H1 (cell line): Measurements from ENCODE around the gene AFAP1L2. TPM values are rescaled to one million over a fixed set of nuclear protein-coding genes. Genes with fewer than 3 reads are reported as not detected.

ENCODE experiments used
- CTCF ChIA-PET: fragments of 300-600 bp; sonication (Branson Sonifier 250); formaldehyde crosslinking; loops from one replicate; lab custom pipeline; 2021; ENCODE audit not compliant: partially characterized antibody; lab: Charles Lee
- POLR2A ChIA-PET: fragments of 300-600 bp; sonication (Branson Sonifier 250); formaldehyde crosslinking; loops from one replicate; lab custom pipeline; 2021; ENCODE audit warnings: inconsistent platforms; ENCODE audit not compliant: partially characterized antibody; lab: Charles Lee
- DNase-seq, 2 experiments: peaks; one replicate each; pipeline versions ENCODE4 v3.0.0 to v3.0.0-alpha.2; 2010 to 2022; ENCODE audit warnings: low spot score in 2 of 2, low read depth in 1 of 2, mixed read lengths in 1 of 2
- FAIRE-seq: peaks from 2 replicates; lab custom pipeline; 2011; peaks lifted over from hg19 to GRCh38; lab: Jason Lieb, UNC
- H2AFZ ChIP-seq: 2 replicates; pipeline ENCODE4 v1.8.1; 2012; ENCODE audit warnings: low read length, inconsistent platforms
- H2AK5ac ChIP-seq: 2 replicates; pipeline ENCODE4 v1.6.1; 2013; ENCODE audit warnings: low read depth, low read length
- H2BK120ac ChIP-seq: replicated peaks from 2 replicates; pipeline ENCODE3; 2013; ENCODE audit warnings: low read depth, low read length, inconsistent platforms
- H2BK12ac ChIP-seq: 2 replicates; pipeline ENCODE4 v1.6.1; 2013; ENCODE audit warnings: low read depth, low read length
- H2BK15ac ChIP-seq: 2 replicates; pipeline ENCODE4 v1.6.1; 2013; ENCODE audit warnings: low read length
- H2BK20ac ChIP-seq: 2 replicates; pipeline ENCODE4 v1.6.1; 2013; ENCODE audit warnings: low read length
- H2BK5ac ChIP-seq: 2 replicates; pipeline ENCODE4 v1.6.1; 2013; ENCODE audit warnings: low read depth, low read length
- H3K14ac ChIP-seq: 2 replicates; pipeline ENCODE4 v1.6.1; 2013; ENCODE audit warnings: inconsistent platforms; ENCODE audit not compliant: insufficient read length
- H3K18ac ChIP-seq: 2 replicates; pipeline ENCODE4 v1.6.1; 2013; ENCODE audit warnings: low read length; ENCODE audit errors: extremely low read depth
- H3K23ac ChIP-seq: 2 replicates; pipeline ENCODE4 v1.6.1; 2013; ENCODE audit warnings: inconsistent platforms; ENCODE audit not compliant: insufficient read length
- H3K23me2 ChIP-seq: 2 replicates; pipeline ENCODE4 v1.6.1; 2013; ENCODE audit warnings: low read depth, low read length
- H3K27ac ChIP-seq: 2 replicates; pipeline ENCODE4 v1.6.1; 2011; ENCODE audit warnings: low read depth, low read length, inconsistent platforms
- H3K27me3 ChIP-seq, 4 experiments: replicated peaks in 1 of 4; 1 replicate in 1 of 4; 2 replicates in 3 of 4; pipeline versions ENCODE4 v1.6.1 to v1.8.1; 2011 to 2013; ENCODE audit warnings: low read length in 3 of 4, mild to moderate bottlenecking in 3 of 4, inconsistent platforms in 2 of 4, mixed read lengths in 2 of 4, moderate library complexity in 1 of 4; ENCODE audit not compliant: control insufficient read depth in 3 of 4, insufficient read depth in 3 of 4; ENCODE audit errors: extremely low read depth in 1 of 4
- H3K36me3 ChIP-seq, 4 experiments: 2 replicates each; pipeline versions ENCODE4 v1.6.1 to v1.8.1; 2011 to 2013; ENCODE audit warnings: mild to moderate bottlenecking in 4 of 4, low read length in 3 of 4, moderate library complexity in 2 of 4, control low read depth in 1 of 4, inconsistent platforms in 1 of 4; ENCODE audit not compliant: insufficient read depth in 4 of 4, control insufficient read depth in 2 of 4
- H3K4ac ChIP-seq: replicated peaks from 2 replicates; pipeline ENCODE3; 2013; ENCODE audit warnings: low read length, low read depth, mixed read lengths, inconsistent platforms; ENCODE audit not compliant: insufficient read length
- H3K4me1 ChIP-seq, 4 experiments: replicated peaks in 1 of 4; 1 replicate in 1 of 4; 2 replicates in 3 of 4; pipeline versions ENCODE4 v1.6.1 to v1.8.1; 2011 to 2013; ENCODE audit warnings: low read length in 3 of 4, inconsistent platforms in 2 of 4, mixed read lengths in 1 of 4; ENCODE audit not compliant: insufficient read depth in 4 of 4, control insufficient read depth in 3 of 4
- H3K4me2 ChIP-seq, 2 experiments: 2 replicates each; pipeline versions ENCODE4 v1.6.1 to v1.8.1; 2011 to 2013; ENCODE audit warnings: low read depth in 2 of 2, low read length in 2 of 2, control low read depth in 1 of 2, inconsistent platforms in 1 of 2, mild to moderate bottlenecking in 1 of 2; ENCODE audit not compliant: insufficient read depth in 1 of 2
- H3K4me3 ChIP-seq, 4 experiments: fragments of 200-600, 300-600 bp in 1 of 4; sonication (generic), shearing (Covaris generic), sonication (Bioruptor Twin) in 1 of 4; 2 replicates each; pipeline versions ENCODE4 v1.5.1 to v1.8.1; 2011 to 2016; ENCODE audit warnings: low read length in 4 of 4, low read depth in 3 of 4, control low read depth in 2 of 4, inconsistent platforms in 2 of 4, mild to moderate bottlenecking in 2 of 4, mixed read lengths in 1 of 4, moderate library complexity in 1 of 4; ENCODE audit not compliant: insufficient read depth in 2 of 4; ENCODE audit errors: extremely low read depth in 1 of 4
- H3K56ac ChIP-seq: replicated peaks from 2 replicates; pipeline ENCODE3; 2013; ENCODE audit warnings: low read depth, mild to moderate bottlenecking, mixed read lengths, low read length, inconsistent platforms; ENCODE audit not compliant: insufficient read length
- H3K79me1 ChIP-seq: 2 replicates; pipeline ENCODE4 v1.6.1; 2013; ENCODE audit warnings: low read depth, low read length, control low read depth
- H3K79me2 ChIP-seq, 2 experiments: 2 replicates each; pipeline versions ENCODE4 v1.6.1 to v1.8.1; 2012 to 2013; ENCODE audit warnings: low read length in 2 of 2, mild to moderate bottlenecking in 2 of 2, inconsistent platforms in 1 of 2; ENCODE audit not compliant: insufficient read depth in 2 of 2, control insufficient read depth in 1 of 2
- H3K9ac ChIP-seq, 4 experiments: replicated peaks in 1 of 4; 1 replicate in 1 of 4; 2 replicates in 3 of 4; pipeline versions ENCODE4 v1.6.1 to v1.8.1; 2011 to 2013; ENCODE audit warnings: low read depth in 3 of 4, low read length in 3 of 4, control low read depth in 2 of 4, mild to moderate bottlenecking in 2 of 4, moderate library complexity in 2 of 4, inconsistent platforms in 1 of 4; ENCODE audit errors: extremely low read depth in 1 of 4
- H3K9me3 ChIP-seq, 2 experiments: 2 replicates each; pipeline versions ENCODE4 v1.6.1 to v1.8.1; 2012 to 2013; ENCODE audit warnings: mild to moderate bottlenecking in 2 of 2, moderate library complexity in 2 of 2, control low read depth in 1 of 2, inconsistent platforms in 1 of 2, low read depth in 1 of 2, low read length in 1 of 2, mixed read lengths in 1 of 2; ENCODE audit not compliant: insufficient read depth in 2 of 2
- H4K20me1 ChIP-seq, 2 experiments: replicated peaks in 1 of 2; 2 replicates each; pipeline versions ENCODE3 to v1.8.1; 2011 to 2013; ENCODE audit warnings: inconsistent platforms in 2 of 2, low read length in 2 of 2, mild to moderate bottlenecking in 1 of 2; ENCODE audit not compliant: insufficient read depth in 2 of 2, control insufficient read depth in 1 of 2
- H4K5ac ChIP-seq: 2 replicates; pipeline ENCODE4 v1.6.1; 2013; ENCODE audit warnings: low read length, low read depth, mixed read lengths, inconsistent platforms; ENCODE audit not compliant: insufficient read length
- H4K8ac ChIP-seq: 2 replicates; pipeline ENCODE4 v1.8.0; 2013; ENCODE audit warnings: mild to moderate bottlenecking, moderate library complexity, low read length, inconsistent platforms; ENCODE audit not compliant: insufficient read depth; ENCODE audit errors: extremely low read depth
- H4K91ac ChIP-seq: replicated peaks from 2 replicates; pipeline ENCODE3; 2013; ENCODE audit warnings: low read length, mixed read lengths, inconsistent platforms; ENCODE audit not compliant: insufficient read length
- EP300 ChIP-seq, 2 experiments: IDR thresholded peaks; 1 replicate in 1 of 2; 2 replicates in 1 of 2; pipeline ENCODE4 v1.6.1; 2011 to 2012; ENCODE audit warnings: low read depth in 2 of 2, low read length in 2 of 2, mild to moderate bottlenecking in 2 of 2, borderline replicate concordance in 1 of 2, inconsistent platforms in 1 of 2, moderate library complexity in 1 of 2
- FOSL1 ChIP-seq: IDR thresholded peaks from 2 replicates; pipeline ENCODE4 v1.6.1; 2011; ENCODE audit warnings: mild to moderate bottlenecking, low read depth, low read length, moderate library complexity; ENCODE audit not compliant: insufficient read depth
- KDM4A ChIP-seq: IDR thresholded peaks from one replicate; pipeline ENCODE4 v1.7.1; 2012; ENCODE audit warnings: low read depth, mild to moderate bottlenecking, moderate library complexity, low read length, inconsistent platforms; ENCODE audit not compliant: severe bottlenecking
- KDM5A ChIP-seq: fragments of 200-600 bp; IDR thresholded peaks from 2 replicates; pipeline ENCODE4 v1.7.1; 2012; ENCODE audit warnings: mild to moderate bottlenecking, low read length, inconsistent platforms, mixed read lengths
- SP4 ChIP-seq: IDR thresholded peaks from 2 replicates; pipeline ENCODE4 v1.6.1; 2012; ENCODE audit warnings: low read length, inconsistent platforms
- WGBS, 2 experiments: shearing (Covaris generic) in 1 of 2; methylation state at CpG; one replicate each; pipeline versions ENCODE4 v1.1.6 to v1.1.7; 2013 to 2015; ENCODE audit warnings: low lambda C conversion rate in 2 of 2, mixed read lengths in 2 of 2, inconsistent platforms in 1 of 2, low coverage in 1 of 2, missing lambda C conversion rate in 1 of 2; ENCODE audit not compliant: insufficient replicate concordance in 2 of 2, insufficient coverage in 1 of 2, insufficient read length in 1 of 2; ENCODE audit errors: extremely low coverage in 1 of 2, missing lambda C conversion rate in 1 of 2; 5-methylcytosine and 5-hydroxymethylcytosine counted together
- polyA plus RNA-seq, 7 experiments: library from polyadenylated mRNA; depleted of rRNA in 3 of 7; stranded (reverse) in 5 of 7; unstranded in 2 of 7; fragments of >200 nt in 5 of 7; fragments of 200-250 nt in 2 of 7; gene quantifications; 1 replicate in 5 of 7; 2 replicates in 1 of 7; 4 replicates in 1 of 7; pipeline versions ENCODE4 v1.2.1 to v1.2.3, GENCODE V29; 2011 to 2013; ENCODE audit warnings: missing spikeins in 2 of 7, mixed read lengths in 2 of 7
- total RNA-seq: library from RNA; stranded (reverse); fragmentation: NEBNext Ultra II Directional; extraction: Animal tissue kit (Norgen Biotek cat#: 25700); gene quantifications from 2 replicates; pipeline ENCODE4 v1.2.1, GENCODE V29; 2021

The AFAP1L2 gene
- total and polyA plus RNA-seq, 2 of the 8 experiments (the other 6 are each of a cell fraction or from before 2014, with no cell fraction given) = 3.9 to 6.4 TPM

DNA sequence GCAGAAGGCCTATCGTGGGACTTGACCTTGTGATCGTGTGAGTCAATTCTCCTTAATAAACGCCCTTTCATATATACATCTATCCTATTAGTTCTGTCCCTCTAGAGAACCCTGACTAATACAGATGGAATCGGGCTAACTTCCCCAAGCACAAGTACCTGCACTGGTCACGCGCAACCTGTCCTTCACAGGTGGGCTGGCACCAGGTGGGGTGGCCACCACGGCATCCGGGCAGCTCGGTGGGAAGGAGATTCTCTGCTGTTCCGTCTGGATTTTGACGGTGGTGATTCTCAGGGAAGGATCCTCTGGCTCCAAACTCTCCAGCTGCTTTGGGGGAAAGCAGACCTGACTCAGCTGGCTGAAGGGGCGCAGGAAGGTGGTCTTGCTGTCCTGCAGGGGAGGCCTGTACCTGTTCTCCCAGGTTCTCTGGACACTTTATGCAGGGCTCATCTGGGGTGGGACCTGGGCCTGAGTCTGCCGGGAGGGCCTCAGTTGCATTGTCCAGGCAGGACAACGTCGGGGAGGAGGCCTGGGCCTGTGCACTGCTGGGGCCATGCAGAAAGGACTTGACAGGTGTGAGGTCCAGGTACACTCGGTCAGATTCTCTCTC is 104.2 kb downstream of the AFAP1L2 start:
- no peaks in the 10 kb centered on the region for H3K79me2 ChIP-seq
- H2AK5ac ChIP-seq = no peak overlapping the region
- peaks cover 0 to 8% (median 2%) of the 10 kb centered on the region in 4 experiments; a peak in 4 of 7 replicates for H3K4me1 ChIP-seq
- H3K23ac ChIP-seq = no peak overlapping the region
- H3K27me3 ChIP-seq = no peaks in the 10 kb centered on the region
- no peak overlapping the region for H3K4me3 ChIP-seq
- peaks cover 4% of the 10 kb centered on the region; the same call in 1 of the 2 replicates for H3K23me2 ChIP-seq
- FAIRE-seq (no peak), DNase-seq (no peak)
- H2BK20ac ChIP-seq = no peak overlapping the region
- ChIA-PET CTCF (interaction anchor here (1.0 to 8.8 kb wide), 6 partner anchors 22 to 171 kb away, joined by 3 to 269 read pairs (median 4); no protein-coding TSS in a partner anchor), POLR2A (no interaction called here)
- no peak overlapping the region for H2BK5ac ChIP-seq
- no peak overlapping the region for H4K5ac ChIP-seq
- no peak overlapping the region for H3K18ac ChIP-seq
- H3K4me2 ChIP-seq = no peak overlapping the region
- no peak overlapping the region for H2BK120ac ChIP-seq
- no peak overlapping the region for H3K56ac ChIP-seq
- H4K8ac ChIP-seq = no peak overlapping the region
- 92% methylated on average over 16 of the region's 16 CpGs; no CpG with 5 or more reads in 1 of the 2 experiments for WGBS, 2 experiments
- no peaks in the 10 kb centered on the region for H3K79me1 ChIP-seq
- no peaks in the 10 kb centered on the region for H4K20me1 ChIP-seq
- peaks cover 6 to 10% of the 10 kb centered on the region in 2 experiments; a peak in 3 of 4 replicates for H3K9me3 ChIP-seq
- H3K4ac ChIP-seq = no peak overlapping the region
- H3K9ac ChIP-seq = no peak overlapping the region
- H2BK15ac ChIP-seq = no peak overlapping the region
- H4K91ac ChIP-seq = no peak overlapping the region
- no peak overlapping the region for H2AFZ ChIP-seq
- TF ChIP-seq SP4 (no peak), KDM5A (no peak), KDM4A (no peak), FOSL1 (no peak), EP300 (IDR thresholded peaks at IDR 0.05; ENCODE audit: borderline replicate concordance in 1 of 2, low read depth in 2 of 2, low read length in 2 of 2) (no peak)
- no peak overlapping the region for H2BK12ac ChIP-seq
- no peak overlapping the region for H3K27ac ChIP-seq
- H3K14ac ChIP-seq = no peak overlapping the region
- H3K36me3 ChIP-seq = peaks cover 0 to 19% (median 4%) of the 10 kb centered on the region in 4 experiments; a peak in 4 of 8 replicates
